Stimulated activated CD4-positive, alpha-beta T cell treated with anti-CD3 and anti-CD28 coated beads, Interleukin-4, amount 100 ng/mL, for 24 hours (primary cell): Measurements from ENCODE around the gene ATP11A.

ENCODE experiments used
- DNase-seq: peaks from one replicate; pipeline ENCODE4 v3.0.0-alpha.2; 2020

Gene ATP11A

GRCh38 chr13:112744168-112745021, 54.6 kb downstream of the ATP11A start:
- DNase-seq, result no peak

- no peak for DNase-seq
Observed at GRCh38 chr13:112746044-112746443, 56.2 kb downstream of the ATP11A start.

- no peak for DNase-seq
Observed at GRCh38 chr13:112747256-112747655, 57.4 kb downstream of the ATP11A start.

- no peak for DNase-seq
Observed at GRCh38 chr13:112748947-112749735, 59.3 kb downstream of the ATP11A start.

GRCh38 chr13:112750570-112750969, 60.7 kb downstream of the ATP11A start:
- DNase-seq, result no peak

- no peak for DNase-seq
Observed at GRCh38 chr13:112751617-112752016, 61.8 kb downstream of the ATP11A start.

- no peak for DNase-seq
Observed at GRCh38 chr13:112752211-112752610, 62.4 kb downstream of the ATP11A start.

- DNase-seq, result peak; percentile 16
Observed at GRCh38 chr13:112752711-112753541, 63.1 kb downstream of the ATP11A start.

- DNase-seq, result no peak
Observed at GRCh38 chr13:112753833-112754232, 64.0 kb downstream of the ATP11A start.

GRCh38 chr13:112754281-112755025, 64.6 kb downstream of the ATP11A start:
- DNase-seq, result no peak

GRCh38 chr13:112755331-112755730, 65.5 kb downstream of the ATP11A start:
- DNase-seq, result no peak

GRCh38 chr13:112756081-112756480, 66.2 kb downstream of the ATP11A start:
- DNase-seq, result no peak

GRCh38 chr13:112756511-112756966, 66.7 kb downstream of the ATP11A start:
- no peak for DNase-seq

- no peak for DNase-seq
Observed at GRCh38 chr13:112756967-112757758, 67.3 kb downstream of the ATP11A start.

- no peak for DNase-seq
Observed at GRCh38 chr13:112757759-112758086, 67.9 kb downstream of the ATP11A start.

- DNase-seq, result no peak
Observed at GRCh38 chr13:112759053-112759452, 69.2 kb downstream of the ATP11A start.

- DNase-seq, result no peak
Observed at GRCh38 chr13:112759827-112760226, 70.0 kb downstream of the ATP11A start.

GRCh38 chr13:112760435-112760834, 70.6 kb downstream of the ATP11A start:
- no peak for DNase-seq

GRCh38 chr13:112760931-112761330, 71.1 kb downstream of the ATP11A start:
- DNase-seq, result no peak

- DNase-seq, result no peak
Observed at GRCh38 chr13:112761701-112762689, 72.2 kb downstream of the ATP11A start.
